Gastrocnemius medialis (tissue), 4 donors: ENCODE data around the gene CWF19L2. TPM values are rescaled to one million over a fixed set of nuclear protein-coding genes. Genes with fewer than 3 reads are reported as not detected.

ENCODE experiments used
- ATAC-seq, 2 donors: fragments of 150-250 bp; one replicate each; pipeline ENCODE4 v1.9.1; 2016
- DNase-seq, 2 donors: peaks; one replicate each; pipeline ENCODE4 v3.0.0-alpha.2; 2019
- H3K27ac ChIP-seq, 4 donors: fragments of 200-600 bp; sonication (generic); 1 replicate in 1 of 4; 2 replicates in 3 of 4; pipeline ENCODE4 v1.5.1; 2016 to 2018; ENCODE audit warnings: mild to moderate bottlenecking in 2 of 4, moderate library complexity in 1 of 4
- H3K27me3 ChIP-seq, 3 donors: fragments of 200-600 bp; sonication (generic) in 2 of 3; 1 replicate in 1 of 3; 2 replicates in 2 of 3; pipeline versions ENCODE4 v1.5.1 to v1.6.0; 2016 to 2019; ENCODE audit warnings: mild to moderate bottlenecking in 1 of 3, moderate library complexity in 1 of 3
- H3K36me3 ChIP-seq, 2 donors: fragments of 200-600 bp; sonication (generic) in 1 of 2; one replicate each; pipeline ENCODE4 v1.5.1; 2017 to 2018
- H3K4me1 ChIP-seq, 2 donors: fragments of 200-600 bp; sonication (generic) in 1 of 2; one replicate each; pipeline ENCODE4 v1.5.1; 2016 to 2017; ENCODE audit warnings: mild to moderate bottlenecking in 2 of 2
- H3K4me3 ChIP-seq, 4 donors: fragments of 200-600 bp; sonication (generic) in 3 of 4; 1 replicate in 1 of 4; 2 replicates in 3 of 4; pipeline ENCODE4 v1.5.1; 2016 to 2019; ENCODE audit warnings: mild to moderate bottlenecking in 2 of 4
- H3K9me3 ChIP-seq, 3 donors: fragments of 200-600 bp; sonication (generic) in 2 of 3; 1 replicate in 1 of 3; 2 replicates in 2 of 3; pipeline ENCODE4 v1.5.1; 2016 to 2019
- CTCF ChIP-seq, 5 experiments: fragments of 450-650 bp in 3 of 5; fragments of 200-600 bp in 2 of 5; sonication (generic) in 2 of 5; IDR thresholded peaks in 4 of 5; conservative IDR thresholded peaks in 1 of 5; 1 replicate in 4 of 5; 2 replicates in 1 of 5; pipeline ENCODE4 v1.5.1; 2016 to 2019; ENCODE audit warnings: antibody characterized with exemption in 5 of 5, mild to moderate bottlenecking in 3 of 5, moderate library complexity in 3 of 5
- POLR2A ChIP-seq, 2 donors: fragments of 450-650 bp; IDR thresholded peaks; one replicate each; pipeline ENCODE4 v1.6.1; 2017; ENCODE audit warnings: antibody characterized with exemption in 2 of 2, mild to moderate bottlenecking in 2 of 2, moderate library complexity in 2 of 2
- in situ Hi-C, 4 donors: fragments of 200-750 bp; cut with MboI; loops; one replicate each; pipeline versions ENCODE4 v1.15.0 to v1.8.0; 2017; ENCODE audit warnings: low sequenced_read_pairs in 4 of 4
- intact Hi-C: fragments of 100-400 bp; cut with DNase I; formaldehyde crosslinking; loops from one replicate; pipeline ENCODE4 v1.15.1; 2023; ENCODE audit warnings: low total_unique reads
- total RNA-seq, 4 donors: library from RNA; depleted of rRNA; stranded (reverse); fragments of >200 nt; gene quantifications; one replicate each; pipeline versions ENCODE4 v1.1.0 to v1.2.3, GENCODE V29; 2016

The CWF19L2 gene
- total RNA-seq, 4 donors from 2014 or later: 6.5 to 17.4 (median 9.8) TPM

- TF ChIP-seq CTCF (IDR thresholded peaks at IDR 0.05 in 4 of 5, conservative IDR thresholded peaks at IDR 0.05 in 1 of 5) (no peak), POLR2A (IDR thresholded peaks at IDR 0.05) (no peak)
- Histone ChIP-seq H3K9me3 (no peaks in the 10 kb centered on the region), H3K36me3 (no peaks in the 10 kb centered on the region), H3K4me1 (no peaks in the 10 kb centered on the region), H3K27ac (no peak overlapping the region), H3K27me3 (peaks cover 0 to 3% (median 0%) of the 10 kb centered on the region in 3 donors), H3K4me3 (no peak overlapping the region)
- intact Hi-C loops: no loop called here
- ATAC-seq: no peak
- no peak for DNase-seq
- in situ Hi-C loops: no loop called here
Measured at GRCh38 chr11:107478922-107479321, 21.3 kb upstream of the CWF19L2 start.

- ATAC-seq: no peak
- peaks cover 0 to 3% (median 0%) of the 10 kb centered on the region in 3 donors for H3K27me3 ChIP-seq
Measured at GRCh38 chr11:107477820-107478219, 20.2 kb upstream of the CWF19L2 start.

GRCh38 chr11:107473792-107474191 lies 16.2 kb upstream of the CWF19L2 start:
- Histone ChIP-seq H3K27me3 (no peaks in the 10 kb centered on the region), H3K9me3 (no peaks in the 10 kb centered on the region), H3K4me1 (no peaks in the 10 kb centered on the region), H3K27ac (no peak overlapping the region), H3K4me3 (no peak overlapping the region), H3K36me3 (no peaks in the 10 kb centered on the region)
- TF ChIP-seq CTCF (IDR thresholded peaks at IDR 0.05 in 4 of 5, conservative IDR thresholded peaks at IDR 0.05 in 1 of 5) (no peak), POLR2A (IDR thresholded peaks at IDR 0.05) (no peak)
- in situ Hi-C loops (no loop called here), intact Hi-C loops (no loop called here)
- ATAC-seq: no peak
- DNase-seq: no peak

More at GRCh38 chr11:107477820-107478219, 20.2 kb upstream of the CWF19L2 start:
- Histone ChIP-seq H3K36me3 (no peaks in the 10 kb centered on the region), H3K27ac (no peak overlapping the region), H3K4me1 (no peaks in the 10 kb centered on the region), H3K4me3 (no peak overlapping the region), H3K9me3 (no peaks in the 10 kb centered on the region)
- intact Hi-C loops (no loop called here), in situ Hi-C loops (no loop called here)
- no peak for DNase-seq
- TF ChIP-seq CTCF (IDR thresholded peaks at IDR 0.05 in 4 of 5, conservative IDR thresholded peaks at IDR 0.05 in 1 of 5) (no peak), POLR2A (IDR thresholded peaks at IDR 0.05) (no peak)

GRCh38 chr11:107472966-107473365 lies 15.3 kb upstream of the CWF19L2 start:
- in situ Hi-C loops: no loop called here
- ATAC-seq: no peak
- no peaks in the 10 kb centered on the region for H3K27me3 ChIP-seq
- TF ChIP-seq POLR2A (IDR thresholded peaks at IDR 0.05): no peak
- no peak for TF ChIP-seq CTCF (IDR thresholded peaks at IDR 0.05 in 4 of 5, conservative IDR thresholded peaks at IDR 0.05 in 1 of 5)
- DNase-seq: no peak
- intact Hi-C loops: no loop called here
- no peak overlapping the region for H3K27ac ChIP-seq
- H3K36me3 ChIP-seq: no peaks in the 10 kb centered on the region
- H3K4me3 ChIP-seq: no peak overlapping the region
- H3K9me3 ChIP-seq: no peaks in the 10 kb centered on the region
- H3K4me1 ChIP-seq: no peaks in the 10 kb centered on the region

GRCh38 chr11:107468596-107468995 lies 11.0 kb upstream of the CWF19L2 start:
- intact Hi-C loops: no loop called here
- H3K4me3 ChIP-seq: no peak overlapping the region
- no peak for ATAC-seq
- in situ Hi-C loops: no loop called here
- no peak overlapping the region for H3K27ac ChIP-seq
- no peak for DNase-seq
- TF ChIP-seq CTCF (IDR thresholded peaks at IDR 0.05 in 4 of 5, conservative IDR thresholded peaks at IDR 0.05 in 1 of 5): no peak
- no peak for TF ChIP-seq POLR2A (IDR thresholded peaks at IDR 0.05)
- peaks cover 0 to 3% (median 3%) of the 10 kb centered on the region in 3 donors for H3K27me3 ChIP-seq
- H3K4me1 ChIP-seq: no peaks in the 10 kb centered on the region
- no peaks in the 10 kb centered on the region for H3K9me3 ChIP-seq
- H3K36me3 ChIP-seq: no peaks in the 10 kb centered on the region
